Stimulated activated CD8-positive, alpha-beta memory T cell treated with anti-CD3 and anti-CD28 coated beads, Interleukin-12 subunit alpha, Interleukin-12 subunit beta, amount 100 ng/mL, for 4 hours (primary cell): Measurements from ENCODE around the gene NR2F6.

Experiments
- DNase-seq: peaks from one replicate; pipeline ENCODE4 v3.0.0-alpha.2; 2020; ENCODE audit warnings: low read depth

NR2F6 gene

DNA sequence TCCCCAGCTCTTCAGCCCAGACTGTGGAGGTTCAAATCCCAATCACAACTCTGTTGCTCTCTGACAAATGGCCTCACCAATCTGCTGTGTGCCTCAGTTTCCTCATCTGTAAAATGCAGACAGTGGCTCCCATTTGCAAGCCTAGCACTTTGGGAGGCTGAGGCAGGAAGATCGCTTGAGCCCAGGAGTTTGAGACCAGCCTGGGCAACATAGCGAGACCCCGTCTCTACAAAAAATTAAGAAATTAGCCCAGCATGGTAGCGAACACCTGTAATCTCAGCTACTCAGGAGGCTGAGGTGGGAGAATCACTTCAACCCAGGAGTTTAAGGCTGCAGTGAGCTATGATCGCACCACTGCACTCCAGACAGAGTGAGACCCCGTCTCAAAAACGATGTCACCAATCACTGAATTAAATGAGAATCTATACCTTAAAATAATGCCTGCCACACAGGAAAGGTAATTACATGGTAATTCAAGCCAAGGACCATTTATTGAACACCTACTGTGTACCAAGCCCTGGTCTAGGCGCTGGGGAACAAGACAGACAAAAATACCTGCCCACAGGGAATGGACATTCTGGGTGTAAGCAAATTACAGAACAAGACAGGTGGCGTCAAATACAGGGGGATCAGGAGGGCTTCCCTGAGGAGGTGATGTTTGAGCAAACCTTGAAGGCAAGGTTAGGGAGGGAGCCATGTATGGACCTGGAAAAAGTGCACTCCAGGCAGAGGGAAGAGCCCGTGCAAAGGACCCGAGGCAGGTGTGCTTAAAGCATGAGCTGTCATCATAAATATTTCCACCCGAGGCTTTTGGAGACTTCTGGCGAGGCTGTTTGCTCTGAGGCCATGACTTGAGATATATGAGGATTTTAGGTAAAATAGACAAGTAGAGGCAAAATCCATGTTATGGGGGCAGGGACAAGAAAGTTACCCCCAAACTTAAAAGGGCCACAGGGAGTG is 7.7 kb downstream of the NR2F6 start:
- DNase-seq, result no peak

DNA sequence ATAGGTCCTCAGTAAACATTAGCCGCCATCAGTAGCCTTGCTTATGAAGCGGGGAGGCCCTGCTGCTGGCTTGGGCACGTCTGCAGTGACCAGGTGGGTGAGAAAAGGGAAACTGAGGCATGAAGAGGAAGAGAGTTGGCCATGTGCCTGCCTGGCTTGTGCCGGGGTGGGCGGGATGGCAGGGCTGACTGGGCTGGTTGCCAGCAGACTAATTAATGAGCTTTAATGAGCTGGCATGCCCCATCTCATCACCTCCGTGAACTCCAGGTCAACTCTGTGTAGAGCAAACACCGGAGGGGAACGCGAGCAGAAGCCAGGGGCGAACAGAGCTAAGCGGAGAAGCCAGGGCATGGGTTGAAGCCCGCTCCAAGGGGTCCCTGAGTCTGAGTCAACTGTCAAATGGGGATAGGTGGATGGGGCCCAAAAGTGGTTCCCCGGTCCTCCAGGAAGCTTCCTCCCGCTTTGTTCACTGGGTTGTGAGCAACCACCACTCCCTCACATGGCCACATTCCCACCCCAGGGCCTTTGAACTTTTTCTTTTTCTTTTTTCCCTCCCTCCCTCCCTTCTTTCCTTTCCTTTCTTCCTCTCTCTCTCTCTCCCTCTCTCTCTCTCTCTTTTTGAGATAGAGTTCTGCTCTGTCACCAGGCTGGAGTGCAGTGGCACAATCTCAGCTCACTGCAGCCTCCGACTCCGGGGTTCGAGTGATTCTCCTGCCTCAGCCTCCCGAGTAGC is 8.7 kb downstream of the NR2F6 start:
- no peak for DNase-seq

DNA sequence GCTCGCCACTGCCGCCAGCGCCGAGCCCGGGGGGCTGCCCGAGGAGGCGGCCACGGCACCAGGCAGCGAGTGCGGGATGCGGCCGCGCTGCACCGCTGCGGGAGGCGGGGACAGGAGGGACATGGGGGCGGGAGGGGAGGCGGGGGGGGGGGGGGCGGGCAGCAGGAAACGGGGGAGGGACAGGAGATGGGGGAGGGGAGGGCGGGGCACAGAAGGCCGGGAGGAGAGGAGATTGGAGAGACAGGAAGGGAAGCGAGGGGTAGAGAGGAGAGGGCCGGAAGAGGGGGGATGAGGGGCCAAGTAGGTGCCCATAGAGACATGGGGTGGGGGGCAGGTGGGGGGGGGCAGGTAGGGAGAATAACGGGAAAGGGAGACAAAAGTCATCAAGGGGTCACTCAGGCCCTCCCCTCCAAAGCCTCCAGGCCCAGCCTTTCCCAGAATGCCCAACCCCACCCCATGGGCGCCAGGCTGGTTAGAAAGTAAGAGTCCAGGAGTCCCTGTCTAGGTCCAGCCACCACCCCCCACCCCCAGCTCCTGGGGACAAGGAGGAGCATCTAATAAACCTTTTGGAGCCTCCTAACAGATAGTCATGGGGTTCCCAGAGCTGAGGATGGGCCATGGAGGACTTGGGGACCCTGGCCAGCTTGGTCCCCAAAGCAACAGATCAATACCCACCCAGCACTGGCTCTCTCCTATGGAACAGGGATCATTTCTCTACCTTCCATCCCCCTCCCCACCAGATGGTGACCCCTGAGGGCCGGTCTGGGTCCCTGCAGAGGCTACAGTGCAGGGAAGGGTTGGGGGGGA is 9.5 kb downstream of the NR2F6 start:
- no peak for DNase-seq

DNA sequence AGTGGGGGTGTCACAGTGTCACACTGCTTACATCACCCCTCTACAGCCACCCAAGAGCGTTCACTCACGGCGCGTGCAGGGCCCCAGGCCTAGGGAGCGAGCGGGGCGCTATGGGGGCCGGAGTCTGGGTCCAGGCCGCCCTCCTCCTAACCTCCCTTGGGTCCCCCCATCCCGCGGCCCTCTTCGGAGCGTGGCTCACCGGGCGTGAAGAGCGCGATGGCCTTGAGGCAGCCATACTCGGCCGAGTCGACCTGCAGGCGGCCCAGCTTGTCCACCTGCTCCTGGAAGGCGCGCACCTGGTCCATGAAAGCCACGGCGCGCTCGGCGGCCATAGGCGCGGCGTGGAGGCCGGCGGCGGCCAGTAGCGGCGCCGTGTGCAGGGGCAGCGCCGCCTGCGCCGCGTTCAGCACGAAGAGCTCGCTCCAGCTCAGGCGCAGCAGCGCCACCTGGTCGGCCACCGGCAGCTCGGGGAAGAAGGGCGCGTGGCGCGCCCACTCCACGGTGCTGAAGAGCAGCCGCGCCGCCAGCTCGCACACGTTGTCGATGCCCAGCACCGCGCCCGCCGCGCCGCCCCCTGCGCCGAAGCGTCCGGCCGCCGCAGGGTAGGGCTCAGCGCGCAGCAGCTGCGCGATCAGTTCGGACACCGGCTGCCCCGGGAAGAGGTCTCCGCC is 10.3 kb downstream of the NR2F6 start:
- peak; percentile 65 for DNase-seq

DNA sequence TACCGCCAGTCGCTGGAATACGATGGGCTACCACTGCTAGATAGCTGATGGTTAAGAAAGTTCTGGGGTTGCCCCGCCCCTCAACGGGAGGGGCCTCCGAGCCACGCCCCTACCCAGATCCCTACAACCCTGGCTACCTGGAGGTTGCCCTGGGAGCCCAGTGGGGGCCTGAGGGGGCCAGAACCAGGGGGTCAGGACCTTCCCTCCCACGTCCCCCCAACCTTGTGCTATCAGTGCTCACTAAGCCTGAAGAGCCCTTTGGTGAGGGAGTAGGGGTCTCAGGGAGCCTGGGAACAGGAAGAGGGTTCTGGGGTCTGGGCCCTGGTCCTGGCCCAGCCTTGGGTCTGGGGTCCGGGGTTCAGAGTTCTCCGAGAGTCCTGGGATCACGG is 10.8 kb downstream of the NR2F6 start:
- DNase-seq, result peak; percentile 33

DNA sequence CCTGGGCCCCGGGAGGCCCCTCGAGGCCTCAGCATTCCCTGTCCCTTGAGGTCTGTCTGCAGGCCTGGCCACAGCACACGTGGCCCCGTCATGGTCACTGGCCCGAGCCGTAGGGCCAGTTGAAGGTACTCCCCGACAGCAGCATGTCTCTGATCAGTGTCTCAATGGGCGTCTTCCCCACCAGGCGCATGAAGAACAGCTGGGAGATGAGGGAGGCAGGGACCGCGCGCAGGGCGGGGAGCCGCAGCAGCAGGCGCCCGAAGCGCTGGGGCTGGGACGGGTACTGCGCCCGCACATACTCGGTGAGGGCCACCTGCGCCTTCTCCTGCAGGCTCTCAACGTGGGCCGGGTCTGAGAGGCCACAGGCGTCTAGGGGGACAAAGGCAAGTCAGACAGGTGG is 13.5 kb downstream of the NR2F6 start:
- no peak for DNase-seq

DNA sequence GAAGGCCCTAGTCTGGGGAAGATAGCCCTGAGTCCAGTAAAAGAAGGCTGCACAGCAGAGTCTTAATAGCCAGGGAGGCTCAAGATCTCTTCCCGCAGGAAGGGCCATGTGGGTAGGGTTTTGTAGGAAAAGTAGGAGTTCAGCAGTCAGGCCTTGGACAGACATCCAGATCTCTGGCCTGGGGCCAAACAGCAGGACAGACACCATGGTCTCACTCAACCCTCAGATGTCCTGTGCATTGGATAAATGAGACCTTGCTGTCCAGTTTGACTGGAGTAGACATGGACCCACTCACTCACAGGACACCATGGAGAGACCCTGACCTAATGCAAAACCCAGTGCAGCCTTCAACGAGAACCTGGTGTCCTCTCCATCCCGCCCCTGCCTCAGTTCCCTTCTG is 15.8 kb downstream of the NR2F6 start:
- no peak for DNase-seq

DNA sequence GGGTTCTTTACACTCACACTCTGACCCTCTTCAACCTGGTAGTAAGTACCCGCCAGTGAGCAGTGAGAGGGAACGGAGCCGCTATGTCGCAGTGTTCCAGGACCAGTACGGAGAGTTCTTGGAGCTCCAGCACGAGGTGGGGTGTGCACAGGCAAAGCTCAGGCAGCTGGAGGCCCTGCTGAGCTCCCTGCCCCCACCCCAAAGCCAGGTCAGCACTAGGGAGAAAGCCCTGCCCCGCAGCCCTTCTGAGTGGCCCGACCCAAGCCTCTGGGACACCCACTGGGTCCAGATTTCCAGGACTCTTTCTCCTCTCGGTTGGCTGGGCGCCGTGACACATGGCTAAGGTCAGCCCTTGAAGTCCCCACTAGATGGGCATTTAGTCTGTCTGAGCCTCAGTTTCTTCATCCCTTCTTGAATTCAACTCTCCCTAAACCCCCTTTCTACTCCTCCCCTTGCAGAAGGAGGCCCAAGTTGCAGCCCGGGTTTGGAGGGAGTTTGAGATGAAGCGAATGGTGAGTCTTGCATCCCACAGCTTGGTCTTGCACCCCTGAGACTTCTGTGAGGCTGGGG is 17.8 kb downstream of the NR2F6 start:
- no peak for DNase-seq

DNA sequence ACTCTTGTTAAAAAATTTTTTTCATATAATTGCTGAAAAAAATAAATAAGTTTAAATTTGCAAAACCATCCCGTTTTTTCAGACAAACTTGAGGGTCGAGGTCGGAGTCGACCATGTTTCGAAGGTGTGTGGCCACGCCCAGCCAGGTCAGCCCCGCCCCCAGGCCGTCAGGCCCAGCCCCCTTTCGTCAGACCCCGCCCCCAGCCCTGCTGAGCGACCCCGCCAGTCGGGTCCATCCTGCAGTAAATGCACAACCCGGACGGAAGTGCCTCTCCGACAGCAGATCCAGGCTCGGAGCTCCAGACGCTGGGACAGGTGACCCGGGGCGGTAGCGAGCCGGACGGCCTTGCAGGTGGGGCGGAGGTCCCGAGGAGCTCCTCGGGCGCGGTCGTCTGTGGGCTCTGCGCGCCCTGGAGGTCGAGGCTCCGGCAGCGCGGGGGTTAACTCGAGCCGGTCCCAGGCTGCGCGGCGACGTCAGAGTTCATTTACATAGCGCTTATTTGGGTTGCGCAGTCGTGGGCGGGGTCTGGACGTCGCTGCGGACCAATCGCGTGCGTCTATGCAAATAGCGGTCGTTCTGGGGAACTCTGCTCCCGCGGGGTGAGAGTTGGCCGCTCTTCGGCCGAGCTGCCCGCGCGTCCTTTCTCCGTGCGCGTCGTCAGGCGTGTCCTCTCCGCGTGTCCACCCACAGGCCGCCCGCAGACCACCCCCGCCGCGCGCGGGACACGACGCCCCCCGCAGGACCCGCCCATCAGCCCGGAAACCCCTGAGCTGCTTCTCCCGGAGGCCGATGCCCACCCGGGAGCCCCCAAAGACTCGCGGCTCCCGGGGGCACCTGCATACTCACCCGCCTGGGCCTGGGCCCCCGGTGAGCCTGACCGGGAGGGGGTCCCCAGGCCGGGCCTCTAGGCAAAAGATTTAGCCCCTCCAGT is 19.5 kb downstream of the NR2F6 start, which contains the start of gene OCEL1:
Gene OCEL1 (plus strand): TSS at position 225 of the 932 bp plus-strand sequence. CDS start 22 bp downstream, at position 247.
- peak; percentile 92 for DNase-seq

DNA sequence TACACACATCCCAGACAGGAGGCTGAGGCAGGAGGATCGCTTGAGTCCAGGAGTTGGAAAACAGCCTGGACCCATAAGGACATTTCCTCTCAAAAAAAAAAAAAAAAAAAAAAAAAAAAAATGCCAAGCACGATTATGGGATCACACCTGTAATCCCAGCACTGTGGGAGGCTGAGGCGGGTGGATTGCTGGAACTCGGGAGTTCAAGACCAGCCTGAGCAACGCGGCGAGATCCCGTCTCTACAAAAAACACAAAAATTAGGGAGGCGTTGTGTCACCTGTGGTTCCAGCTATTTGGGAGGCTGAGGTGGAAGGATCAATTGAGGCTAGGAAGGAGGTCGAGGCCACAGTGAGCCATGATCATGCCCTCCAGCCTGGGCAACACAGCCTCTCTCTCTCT is 20.7 kb downstream of the NR2F6 start:
- no peak for DNase-seq

DNA sequence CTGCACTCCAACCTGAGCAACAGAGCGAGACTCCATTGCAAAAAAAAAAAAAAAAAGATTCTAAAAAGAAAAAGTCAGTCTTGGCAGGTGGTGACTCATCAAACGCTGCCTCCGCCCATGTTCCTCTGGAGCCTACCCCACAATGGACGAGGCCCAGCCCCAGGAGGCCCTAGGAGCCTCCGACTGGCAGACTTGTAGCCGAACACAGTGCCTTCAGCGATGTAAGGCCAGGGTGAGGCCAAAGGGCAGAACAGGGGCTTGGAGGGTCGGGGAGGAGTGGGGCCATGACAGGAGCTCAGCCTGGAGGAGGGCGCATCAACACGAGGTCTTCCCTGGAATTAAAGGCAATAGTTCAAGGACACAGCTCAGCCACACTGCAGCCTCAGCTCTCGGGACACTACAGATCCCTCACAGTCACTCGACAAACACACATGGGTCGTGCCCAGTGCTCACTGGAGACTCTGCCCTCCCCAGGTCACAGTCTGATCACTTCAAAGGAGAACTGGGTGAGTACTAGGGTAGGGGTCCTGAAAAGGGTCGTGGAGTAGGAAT is 25.4 kb downstream of the NR2F6 start:
- no peak for DNase-seq

DNA sequence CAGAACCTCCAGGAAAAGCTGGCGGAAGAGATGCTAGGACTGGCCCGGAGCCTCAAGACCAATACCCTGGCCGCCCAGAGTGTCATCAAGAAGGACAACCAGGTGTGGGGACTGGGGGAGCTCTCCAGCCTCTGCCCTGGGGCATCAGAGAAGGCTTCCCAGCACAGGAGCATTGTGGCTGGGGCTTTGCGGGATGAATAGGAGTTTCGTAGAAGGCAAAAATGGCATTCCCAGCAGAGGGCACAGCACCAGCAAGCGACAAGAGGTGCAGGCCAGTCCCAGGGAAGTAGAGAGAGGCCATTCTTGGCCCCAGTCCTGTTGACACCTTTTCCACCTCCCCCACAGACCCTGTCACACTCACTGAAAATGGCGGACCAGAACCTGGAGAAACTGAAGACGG is 26.4 kb downstream of the NR2F6 start:
- no peak for DNase-seq

DNA sequence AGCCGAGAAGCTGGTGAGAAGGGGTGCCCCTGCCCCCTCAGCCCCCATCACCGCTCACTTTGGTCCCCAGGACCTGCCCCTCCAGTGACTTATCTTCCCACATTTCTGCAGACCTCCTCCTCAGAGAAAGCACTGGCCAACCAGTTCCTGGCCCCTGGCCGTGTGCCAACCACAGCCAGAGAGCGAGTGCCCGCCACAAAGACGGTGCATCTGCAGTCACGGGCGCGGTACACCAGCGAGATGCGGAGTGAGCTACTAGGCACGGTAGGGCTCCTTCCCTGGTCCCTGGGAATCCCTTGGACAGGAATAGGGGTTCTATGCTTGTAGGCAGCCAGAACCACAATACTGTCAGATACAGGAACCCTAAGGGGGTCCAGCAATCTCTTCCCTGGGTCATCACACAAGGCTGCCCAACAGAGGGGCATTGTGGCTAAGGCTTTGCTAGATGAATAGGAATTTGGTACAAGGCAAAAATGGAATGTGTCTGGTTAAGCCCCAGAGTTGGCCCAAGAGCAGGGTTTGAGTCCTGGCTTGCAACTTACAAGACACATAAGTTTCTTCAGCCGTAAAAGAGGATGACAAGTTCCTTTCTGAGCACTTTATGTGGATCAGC is 29.6 kb downstream of the NR2F6 start:
- no peak for DNase-seq

DNA sequence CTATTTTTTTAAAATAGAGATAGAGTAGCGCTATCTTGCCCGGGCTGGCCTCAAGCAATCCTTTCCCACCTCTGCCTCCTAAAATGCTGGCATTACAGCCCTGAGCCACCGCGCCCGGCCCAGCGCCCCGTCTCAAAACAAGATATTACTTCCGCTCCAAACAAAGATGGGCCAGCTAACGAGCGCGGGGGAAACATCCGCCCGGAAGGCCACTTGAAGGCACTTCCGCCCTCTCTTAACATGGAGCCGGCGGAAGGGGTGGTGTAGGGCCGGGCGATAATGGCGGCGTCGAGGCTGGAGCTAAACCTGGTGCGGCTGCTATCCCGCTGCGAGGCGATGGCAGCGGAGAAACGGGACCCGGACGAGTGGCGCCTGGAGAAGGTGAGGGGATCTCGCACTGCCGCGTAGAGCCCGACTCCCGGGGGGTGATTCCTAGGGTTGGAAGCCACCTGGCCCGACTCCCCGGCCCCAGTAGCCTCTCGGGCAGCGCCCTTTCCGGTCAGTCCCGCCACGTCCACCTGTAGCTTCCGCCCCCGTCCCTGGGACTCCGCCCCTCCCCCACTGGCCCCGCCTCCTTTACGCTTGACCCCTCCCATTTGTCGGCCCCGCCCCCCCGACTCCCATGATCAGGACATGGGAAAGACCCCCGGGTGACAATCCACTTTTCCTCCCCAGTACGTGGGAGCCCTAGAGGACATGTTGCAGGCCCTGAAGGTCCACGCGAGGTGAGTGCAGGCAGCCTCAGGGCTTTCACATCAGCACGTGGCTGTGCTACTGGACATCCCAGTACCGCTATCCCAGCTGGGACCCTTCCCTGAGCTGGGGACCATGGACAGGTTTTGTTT is 30.4 kb downstream of the NR2F6 start, which contains the start of gene USE1:
Gene USE1 (plus strand): TSS at position 231 of the 845 bp plus-strand sequence. CDS start 49 bp downstream, at position 280.
- peak; percentile 74 for DNase-seq

DNA sequence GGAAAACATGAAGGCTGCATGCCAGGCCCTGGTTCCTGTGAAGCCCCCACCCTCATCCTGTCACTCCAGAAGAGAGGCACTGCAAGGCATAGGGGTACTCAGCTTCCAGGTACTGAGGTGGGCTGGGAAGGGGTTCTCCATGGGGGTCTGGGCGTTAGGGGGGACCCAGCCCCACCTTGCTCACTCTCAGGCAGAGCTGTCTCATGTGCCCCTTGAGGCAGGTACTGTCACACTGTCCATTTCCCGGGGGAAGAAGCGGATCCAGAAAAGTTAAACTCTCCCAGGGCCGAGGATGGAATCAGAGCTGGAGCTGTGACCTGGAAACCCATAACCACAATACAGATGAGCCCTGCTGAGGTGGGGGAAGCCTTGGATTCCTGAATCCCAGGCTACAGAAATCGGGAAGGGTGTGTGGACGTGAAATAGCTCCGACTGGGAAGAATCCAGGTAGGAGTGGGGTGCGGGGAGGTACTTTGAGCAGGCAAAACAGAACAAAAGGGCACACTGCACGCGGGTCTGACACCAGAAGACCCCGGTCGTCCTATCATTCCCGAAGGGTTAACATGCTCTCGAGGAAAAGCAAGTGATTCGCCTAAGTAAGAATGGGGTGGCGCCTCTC is 31.1 kb downstream of the NR2F6 start:
- DNase-seq, result no peak

DNA sequence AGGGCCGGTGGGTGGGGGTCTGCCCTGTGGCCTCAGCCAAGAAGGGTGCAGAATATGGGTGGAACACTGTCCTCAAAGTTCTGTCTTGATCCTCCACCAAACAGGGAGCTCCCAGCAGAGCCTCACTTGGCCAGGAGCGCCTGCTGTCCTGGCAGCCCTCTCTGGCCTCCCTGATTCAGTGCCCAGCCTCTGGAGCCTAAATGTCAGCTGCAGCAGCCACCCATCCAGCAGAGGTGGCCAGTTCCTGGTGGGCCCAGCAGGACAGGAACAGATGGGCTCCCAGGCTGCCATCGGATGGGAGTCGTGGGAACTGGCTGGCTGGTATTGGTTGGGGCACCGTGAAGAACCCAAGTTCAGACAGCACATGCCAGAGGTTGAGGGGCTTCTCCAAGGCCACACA is 32.4 kb downstream of the NR2F6 start:
- DNase-seq, result no peak

DNA sequence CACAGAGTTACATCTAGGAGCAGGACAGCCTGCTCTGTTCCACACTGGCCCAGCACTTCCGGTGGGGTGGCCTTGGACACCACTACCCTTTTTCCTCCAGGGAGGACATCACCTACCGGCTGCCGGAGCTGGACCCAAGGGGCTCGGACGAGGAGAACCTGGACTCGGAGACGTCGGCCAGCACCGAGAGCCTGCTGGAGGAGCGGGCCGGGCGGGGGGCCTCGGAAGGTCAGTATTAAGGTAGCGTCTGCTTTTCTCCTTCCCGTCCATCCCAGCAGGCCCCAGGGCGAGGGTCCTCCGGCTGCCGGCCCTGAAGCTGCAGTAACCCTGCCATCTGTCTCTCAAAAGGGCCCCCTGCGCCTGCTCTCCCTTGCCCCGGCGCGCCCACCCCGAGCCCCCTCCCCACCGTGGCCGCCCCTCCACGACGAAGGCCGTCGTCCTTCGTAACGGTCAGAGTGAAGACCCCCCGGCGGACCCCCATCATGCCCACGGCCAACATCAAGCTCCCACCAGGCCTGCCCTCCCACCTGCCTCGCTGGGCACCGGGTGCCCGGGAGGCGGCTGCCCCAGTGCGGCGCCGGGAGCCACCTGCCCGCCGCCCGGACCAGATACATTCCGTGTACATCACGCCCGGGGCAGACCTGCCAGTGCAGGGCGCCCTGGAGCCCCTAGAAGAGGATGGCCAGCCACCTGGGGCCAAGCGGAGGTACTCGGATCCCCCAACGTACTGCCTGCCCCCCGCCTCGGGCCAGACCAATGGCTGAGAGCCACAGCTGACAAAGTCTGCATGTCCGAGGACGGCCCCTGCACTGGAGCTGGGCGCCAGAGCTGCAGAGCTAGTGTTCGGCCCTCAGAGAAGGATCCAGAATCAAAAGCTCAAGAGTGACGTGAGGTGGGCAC is 33.9 kb downstream of the NR2F6 start:
- no peak for DNase-seq
